ENCODE data around the gene EFCAB11.

- TF ChIP-seq CTCF (IDR thresholded peaks at IDR 0.05): no peak
- TF ChIP-seq POLR2AphosphoS5 (IDR thresholded peaks at IDR 0.05): no peak
Observed at GRCh38 chr14:89906000-89906399, 48.5 kb downstream of the EFCAB11 start.
